HG02678 (cell line): ENCODE measurements around the gene PEMT.

ENCODE experiments used
- ATAC-seq: cut with Tn5 transposase; IDR thresholded peaks from one replicate; pipeline ENCODE4 v1.9.1; 2021; ENCODE audit warnings: mild to moderate bottlenecking, moderate library complexity; ENCODE audit not compliant: unreplicated experiment

The PEMT gene

GRCh38 chr17:17555151-17555550 is 36.4 kb downstream of the PEMT start:
- ATAC-seq = no peak

GRCh38 chr17:17554266-17554665 is 37.2 kb downstream of the PEMT start:
- ATAC-seq = no peak

- ATAC-seq = no peak
These were observed 38.0 kb downstream of the PEMT start for GRCh38 chr17:17553217-17554195.

- ATAC-seq = no peak
These were observed 38.9 kb downstream of the PEMT start for GRCh38 chr17:17552351-17553216.

- ATAC-seq = no peak
These were observed 40.1 kb downstream of the PEMT start for GRCh38 chr17:17551361-17551760.

- no peak for ATAC-seq
These were observed 41.7 kb downstream of the PEMT start for GRCh38 chr17:17549732-17550366.

GRCh38 chr17:17548044-17548443 is 43.5 kb downstream of the PEMT start:
- no peak for ATAC-seq

- no peak for ATAC-seq
These were observed 44.2 kb downstream of the PEMT start for GRCh38 chr17:17547210-17547764.

GRCh38 chr17:17546399-17547185 is 44.9 kb downstream of the PEMT start:
- ATAC-seq = no peak

- no peak for ATAC-seq
These were observed 45.5 kb downstream of the PEMT start for GRCh38 chr17:17545984-17546383.

- ATAC-seq = no peak
These were observed 46.3 kb downstream of the PEMT start for GRCh38 chr17:17545031-17545820.

GRCh38 chr17:17542906-17543635 is 48.4 kb downstream of the PEMT start:
- no peak for ATAC-seq

GRCh38 chr17:17541640-17542001 is 49.9 kb downstream of the PEMT start:
- no peak for ATAC-seq

- ATAC-seq = no peak
These were observed 50.4 kb downstream of the PEMT start for GRCh38 chr17:17540935-17541639.

- ATAC-seq = no peak
These were observed 51.1 kb downstream of the PEMT start for GRCh38 chr17:17540278-17540906.

- ATAC-seq = no peak
These were observed 51.9 kb downstream of the PEMT start for GRCh38 chr17:17539591-17539990.
